Mucosa of gallbladder (tissue), 1 donor: ENCODE results near the gene INHBC. TPM values are rescaled to one million over a fixed set of nuclear protein-coding genes. Genes with fewer than 3 reads are reported as not detected.

ENCODE experiments used
- DNase-seq: peaks from one replicate; pipeline ENCODE4 v3.0.0-alpha.2; 2020; ENCODE audit warnings: low spot score
- total RNA-seq: library from RNA; stranded (reverse); gene quantifications from one replicate; pipeline ENCODE4 v1.2.1, GENCODE V29; 2021
- donor health status: DM: no; HTN: no; CAD: no.

The INHBC gene
- total RNA-seq, 1 donor from 2014 or later, result not detected

DNA sequence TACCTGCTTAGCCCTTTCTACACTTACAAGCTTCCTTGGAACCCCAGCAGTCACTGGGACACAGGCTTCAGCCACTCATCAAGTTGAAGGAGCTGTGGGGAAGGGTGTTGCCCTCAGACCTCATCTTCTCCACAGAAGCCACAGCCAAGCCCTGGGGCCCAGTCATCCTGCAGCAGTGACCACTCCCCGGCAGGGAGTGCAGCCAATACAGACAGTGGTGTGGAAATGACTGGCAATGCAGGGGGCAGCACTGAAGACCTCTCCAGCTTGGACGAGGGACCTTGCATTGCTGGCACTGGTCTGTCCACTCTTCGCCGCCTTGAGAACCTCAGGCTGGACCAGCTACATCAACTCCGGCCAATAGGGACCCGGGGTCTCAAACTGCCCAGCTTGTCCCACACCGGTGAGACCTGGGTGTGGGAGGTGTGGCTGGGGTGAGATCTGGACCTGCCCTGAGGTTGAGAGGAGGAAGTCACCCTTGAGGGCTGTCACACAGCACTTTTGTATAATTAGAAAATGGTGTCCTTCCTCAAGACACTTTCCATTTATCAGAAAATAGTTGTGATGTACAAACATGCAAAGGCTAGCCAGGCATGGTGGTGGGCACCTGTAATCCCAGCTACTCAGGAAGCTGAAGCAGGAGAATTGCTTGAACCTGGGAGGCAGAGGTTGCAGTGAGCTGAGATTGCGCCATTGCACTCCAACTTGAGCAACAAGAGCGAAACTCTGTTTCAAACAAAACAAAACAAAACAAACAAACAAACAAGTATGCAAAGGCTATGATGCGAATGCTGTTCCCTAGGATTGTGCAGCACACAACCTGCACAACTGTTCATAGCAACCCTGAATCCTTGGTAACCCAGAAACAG, 34.9 kb downstream of the INHBC start:
- DNase-seq, result no peak

DNA sequence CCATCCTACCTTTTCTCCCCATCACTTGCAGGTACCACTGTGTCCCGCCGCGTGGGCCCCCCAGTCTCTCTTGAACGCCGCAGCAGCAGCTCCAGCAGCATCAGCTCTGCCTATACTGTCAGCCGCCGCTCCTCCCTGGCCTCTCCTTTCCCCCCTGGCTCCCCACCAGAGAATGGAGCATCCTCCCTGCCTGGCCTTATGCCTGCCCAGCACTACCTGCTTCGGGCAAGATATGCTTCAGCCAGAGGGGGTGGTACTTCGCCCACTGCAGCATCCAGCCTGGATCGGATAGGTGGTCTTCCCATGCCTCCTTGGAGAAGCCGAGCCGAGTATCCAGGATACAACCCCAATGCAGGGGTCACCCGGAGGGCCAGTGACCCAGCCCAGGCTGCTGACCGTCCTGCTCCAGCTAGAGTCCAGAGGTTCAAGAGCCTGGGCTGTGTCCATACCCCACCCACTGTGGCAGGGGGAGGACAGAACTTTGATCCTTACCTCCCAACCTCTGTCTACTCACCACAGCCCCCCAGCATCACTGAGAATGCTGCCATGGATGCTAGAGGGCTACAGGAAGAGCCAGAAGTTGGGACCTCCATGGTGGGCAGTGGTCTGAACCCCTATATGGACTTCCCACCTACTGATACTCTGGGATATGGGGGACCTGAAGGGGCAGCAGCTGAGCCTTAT, 35.8 kb downstream of the INHBC start:
- DNase-seq, result no peak

DNA sequence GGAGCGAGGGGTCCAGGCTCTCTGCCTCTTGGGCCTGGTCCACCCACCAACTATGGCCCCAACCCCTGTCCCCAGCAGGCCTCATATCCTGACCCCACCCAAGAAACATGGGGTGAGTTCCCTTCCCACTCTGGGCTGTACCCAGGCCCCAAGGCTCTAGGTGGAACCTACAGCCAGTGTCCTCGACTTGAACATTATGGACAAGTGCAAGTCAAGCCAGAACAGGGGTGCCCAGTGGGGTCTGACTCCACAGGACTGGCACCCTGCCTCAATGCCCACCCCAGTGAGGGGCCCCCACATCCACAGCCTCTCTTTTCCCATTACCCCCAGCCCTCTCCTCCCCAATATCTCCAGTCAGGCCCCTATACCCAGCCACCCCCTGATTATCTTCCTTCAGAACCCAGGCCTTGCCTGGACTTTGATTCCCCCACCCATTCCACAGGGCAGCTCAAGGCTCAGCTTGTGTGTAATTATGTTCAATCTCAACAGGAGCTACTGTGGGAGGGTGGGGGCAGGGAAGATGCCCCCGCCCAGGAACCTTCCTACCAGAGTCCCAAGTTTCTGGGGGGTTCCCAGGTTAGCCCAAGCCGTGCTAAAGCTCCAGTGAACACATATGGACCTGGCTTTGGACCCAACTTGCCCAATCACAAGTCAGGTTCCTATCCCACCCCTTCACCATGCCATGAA, 36.5 kb downstream of the INHBC start:
- DNase-seq, result no peak

DNA sequence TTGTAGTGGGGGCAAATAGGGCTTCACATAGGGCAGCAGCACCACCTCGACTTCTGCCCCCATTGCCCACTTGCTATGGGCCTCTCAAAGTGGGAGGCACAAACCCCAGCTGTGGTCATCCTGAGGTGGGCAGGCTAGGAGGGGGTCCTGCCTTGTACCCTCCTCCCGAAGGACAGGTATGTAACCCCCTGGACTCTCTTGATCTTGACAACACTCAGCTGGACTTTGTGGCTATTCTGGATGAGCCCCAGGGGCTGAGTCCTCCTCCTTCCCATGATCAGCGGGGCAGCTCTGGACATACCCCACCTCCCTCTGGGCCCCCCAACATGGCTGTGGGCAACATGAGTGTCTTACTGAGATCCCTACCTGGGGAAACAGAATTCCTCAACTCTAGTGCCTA, 37.1 kb downstream of the INHBC start:
- no peak for DNase-seq

DNA sequence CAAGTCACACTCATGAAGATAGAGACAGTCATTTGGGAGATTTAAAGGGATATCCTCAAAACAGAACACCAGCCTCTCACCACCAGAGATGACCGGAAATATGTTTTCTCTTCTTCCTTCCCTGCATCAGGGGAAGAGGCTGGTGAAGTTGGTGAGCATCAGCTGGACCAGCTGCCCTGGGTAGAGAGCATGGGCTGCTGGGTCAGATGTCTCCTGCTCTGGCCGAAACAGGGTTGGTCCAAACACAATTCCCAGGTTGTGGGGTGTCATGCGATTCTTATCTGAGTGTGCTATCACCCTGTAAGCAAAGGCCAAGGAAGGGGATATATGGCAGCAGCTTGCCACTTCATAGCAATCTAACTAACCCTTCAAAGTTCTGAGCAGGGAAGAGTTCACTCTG, 37.8 kb downstream of the INHBC start:
- no peak for DNase-seq

DNA sequence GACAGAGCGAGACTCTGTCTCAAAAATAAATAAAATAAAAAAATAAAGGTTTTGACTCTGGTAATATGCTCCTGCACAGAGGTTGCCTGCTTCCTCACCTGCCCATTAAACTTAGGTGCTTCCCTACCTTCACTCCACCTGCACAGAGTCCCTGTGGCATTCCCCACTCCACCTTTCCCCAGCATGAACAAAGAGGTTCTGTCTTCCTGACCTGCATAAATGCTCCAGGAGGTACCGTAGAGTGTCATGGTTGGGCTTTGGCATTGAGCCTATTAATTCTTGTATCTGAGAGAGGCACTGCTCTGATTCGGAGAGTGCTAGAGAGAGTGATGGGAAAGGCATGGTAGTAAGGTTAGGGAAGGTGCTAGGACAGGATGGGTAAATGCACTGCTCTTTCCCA, 38.8 kb downstream of the INHBC start:
- DNase-seq, result no peak

DNA sequence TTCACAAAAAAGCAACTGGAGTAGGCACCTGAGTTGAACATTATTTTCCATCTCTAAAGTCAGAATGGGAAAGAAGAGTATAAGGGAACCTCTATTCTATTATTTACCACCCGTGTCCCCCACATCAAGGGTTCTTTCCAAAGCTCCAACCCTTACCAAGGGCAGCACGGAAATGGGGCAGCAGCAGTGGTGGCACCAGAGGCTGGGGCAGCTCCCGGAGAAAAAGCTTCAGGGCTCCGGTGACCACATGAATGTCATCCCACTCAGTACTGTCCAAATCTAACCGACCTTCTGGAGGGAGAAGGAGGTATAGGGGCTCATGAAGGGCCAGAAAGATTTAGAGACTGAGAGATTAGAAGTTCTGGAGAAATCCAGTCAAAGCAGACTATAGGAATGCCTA, 39.3 kb downstream of the INHBC start:
- no peak for DNase-seq

DNA sequence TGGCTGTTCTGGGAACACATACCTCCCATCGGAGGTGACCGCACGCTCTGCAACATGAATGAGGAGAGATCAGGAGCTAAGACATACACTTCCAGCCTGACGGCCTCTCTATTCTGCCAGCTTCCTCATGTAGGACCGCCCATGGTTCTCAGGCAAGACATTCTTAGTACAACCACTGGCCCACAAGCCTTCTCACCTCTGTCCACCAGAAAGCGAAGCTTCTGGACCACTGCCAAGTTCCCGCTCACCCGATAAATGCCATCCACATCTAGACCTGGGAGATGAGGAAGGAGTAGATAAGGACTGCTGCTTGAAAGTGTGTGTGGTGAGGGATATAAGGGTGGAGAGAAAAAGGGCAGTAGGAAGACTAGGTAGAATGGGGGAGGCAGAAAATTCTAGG, 39.8 kb downstream of the INHBC start:
- no peak for DNase-seq

DNA sequence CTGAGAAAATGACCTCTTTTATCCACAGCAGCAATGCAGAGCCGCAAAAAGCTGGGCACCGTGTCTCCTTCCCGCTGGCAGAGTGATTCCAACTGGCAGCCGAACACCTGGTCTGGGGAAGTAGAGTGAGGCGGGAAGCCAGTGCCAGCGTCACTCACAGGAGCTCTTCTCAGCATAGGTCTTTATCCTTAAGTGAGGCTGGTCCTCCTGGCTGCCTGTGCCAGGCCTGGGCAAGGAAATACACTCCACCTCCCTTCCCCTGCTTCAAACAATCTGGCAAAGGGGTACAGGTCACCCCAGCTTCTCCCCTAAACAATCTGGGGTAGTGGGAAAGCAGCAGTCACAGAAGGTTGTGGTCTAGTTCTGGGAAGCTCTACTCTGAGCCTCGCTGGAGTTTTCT, 40.3 kb downstream of the INHBC start:
- DNase-seq, result no peak

DNA sequence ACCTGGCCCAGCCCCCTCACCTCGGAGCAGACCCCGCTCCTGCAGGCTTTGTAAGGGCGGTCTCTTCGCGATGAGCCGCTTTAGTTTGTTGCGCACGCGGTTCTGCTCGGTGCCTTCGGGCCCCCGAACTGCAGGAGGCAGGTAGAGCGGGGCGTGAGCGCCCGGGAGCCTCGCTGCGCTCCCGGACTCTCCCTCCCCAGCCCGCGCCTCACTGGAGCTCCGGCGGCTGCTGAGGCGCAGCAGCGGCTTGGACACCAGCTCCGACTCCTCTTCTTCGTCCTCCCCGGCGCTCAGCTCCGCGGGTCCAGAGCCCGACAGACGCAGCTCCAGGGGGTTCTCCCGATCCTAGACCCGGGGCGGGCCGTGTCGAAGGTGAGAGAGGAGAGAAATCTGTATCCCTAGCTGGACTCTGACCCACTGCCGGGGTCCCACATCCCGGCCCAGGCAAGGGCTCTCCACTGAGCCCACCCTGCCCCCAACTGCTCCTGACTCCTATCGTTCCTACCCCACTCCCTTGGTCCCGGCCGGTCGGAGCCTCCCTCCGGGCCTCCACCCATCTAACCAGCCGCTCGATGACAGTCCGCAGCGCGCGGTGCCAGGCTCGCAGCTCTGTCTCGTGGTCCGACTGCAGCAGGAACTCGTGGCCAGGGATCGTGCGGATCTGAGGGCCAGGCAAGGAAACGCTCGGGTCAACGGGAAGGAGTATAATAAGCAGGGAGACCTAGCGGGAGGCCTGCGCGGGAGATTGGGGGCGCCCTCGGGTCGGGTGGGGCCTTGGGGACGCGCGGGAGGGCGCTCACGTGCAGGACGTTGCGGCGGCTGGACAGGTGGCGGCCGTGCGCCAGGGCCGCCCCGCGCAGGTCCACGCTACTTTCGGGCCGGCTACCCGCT, 40.9 kb downstream of the INHBC start:
- no peak for DNase-seq

DNA sequence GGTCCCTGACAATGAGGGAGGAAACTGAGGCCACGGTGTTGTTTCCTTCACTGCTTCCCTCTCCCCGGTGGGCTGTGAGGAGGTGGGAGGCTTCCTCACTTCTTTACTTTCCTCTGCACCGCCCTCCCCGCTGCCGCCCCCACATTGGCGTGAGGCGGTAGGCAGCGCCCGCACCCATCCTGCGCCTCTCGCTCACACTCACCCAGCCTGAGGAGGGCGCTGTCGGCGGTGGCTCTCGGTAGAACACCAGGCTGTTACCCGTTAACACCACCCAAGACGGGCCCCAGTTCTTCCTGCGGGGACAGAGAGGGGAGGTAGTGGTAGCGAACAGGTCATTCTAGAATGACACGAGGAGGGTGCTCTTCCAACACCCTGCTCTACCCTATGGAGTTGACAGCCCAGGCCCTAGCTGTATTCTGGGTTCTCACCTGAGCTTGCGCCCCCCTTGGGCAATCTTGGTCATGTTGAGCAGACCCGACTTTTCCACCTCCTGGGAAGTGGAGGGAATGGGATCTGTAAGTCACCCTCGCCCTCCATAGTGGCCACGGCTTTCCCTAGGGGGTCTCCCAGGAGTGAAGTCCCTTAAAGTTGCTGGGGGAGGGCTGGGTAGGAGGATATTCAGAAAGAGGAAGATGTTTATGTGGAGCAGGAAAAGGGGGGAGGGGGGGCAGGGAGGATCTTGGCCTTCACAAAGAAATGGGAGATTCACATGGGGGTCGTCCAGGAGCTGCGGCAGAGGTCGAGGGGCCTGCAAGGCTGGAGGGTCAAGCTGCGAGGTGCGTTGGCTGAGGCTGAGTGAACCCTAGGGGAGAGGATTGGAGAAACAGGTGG, 41.8 kb downstream of the INHBC start:
- no peak for DNase-seq

DNA sequence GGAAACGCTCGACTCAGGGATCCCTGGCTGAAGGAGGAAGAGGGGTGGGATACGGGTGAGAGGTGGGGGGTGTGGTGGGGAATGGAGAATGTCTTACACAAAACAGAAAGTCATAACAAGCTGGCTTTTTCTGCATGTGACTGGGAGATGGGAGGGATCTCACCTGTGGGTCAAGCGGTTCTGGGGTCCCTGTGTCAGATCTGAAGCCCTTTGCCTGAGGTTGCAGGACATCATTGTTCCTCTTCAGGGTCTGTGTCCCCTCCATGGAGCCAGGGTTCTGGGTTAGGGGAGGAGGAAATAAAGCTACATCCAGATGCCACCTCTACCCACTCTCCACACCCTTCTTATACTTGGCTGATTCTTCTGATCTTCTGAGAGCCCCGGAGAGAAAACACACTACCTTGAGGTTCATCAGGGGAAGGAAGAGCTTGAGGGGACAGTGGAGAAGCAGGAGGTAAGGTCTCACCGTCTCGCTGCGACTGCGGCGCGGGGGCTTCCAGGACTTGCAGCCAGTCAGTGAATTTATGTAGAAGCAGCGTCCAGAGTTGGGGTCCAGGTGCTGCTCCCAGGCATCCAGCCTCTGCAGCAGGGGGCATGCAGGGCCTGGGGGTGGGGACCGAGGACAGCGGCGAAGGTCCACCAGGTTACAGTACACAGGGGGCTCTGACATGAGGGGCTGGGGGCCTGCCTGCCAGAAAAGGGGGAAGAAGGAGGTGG, 42.6 kb downstream of the INHBC start:
- DNase-seq, result no peak

DNA sequence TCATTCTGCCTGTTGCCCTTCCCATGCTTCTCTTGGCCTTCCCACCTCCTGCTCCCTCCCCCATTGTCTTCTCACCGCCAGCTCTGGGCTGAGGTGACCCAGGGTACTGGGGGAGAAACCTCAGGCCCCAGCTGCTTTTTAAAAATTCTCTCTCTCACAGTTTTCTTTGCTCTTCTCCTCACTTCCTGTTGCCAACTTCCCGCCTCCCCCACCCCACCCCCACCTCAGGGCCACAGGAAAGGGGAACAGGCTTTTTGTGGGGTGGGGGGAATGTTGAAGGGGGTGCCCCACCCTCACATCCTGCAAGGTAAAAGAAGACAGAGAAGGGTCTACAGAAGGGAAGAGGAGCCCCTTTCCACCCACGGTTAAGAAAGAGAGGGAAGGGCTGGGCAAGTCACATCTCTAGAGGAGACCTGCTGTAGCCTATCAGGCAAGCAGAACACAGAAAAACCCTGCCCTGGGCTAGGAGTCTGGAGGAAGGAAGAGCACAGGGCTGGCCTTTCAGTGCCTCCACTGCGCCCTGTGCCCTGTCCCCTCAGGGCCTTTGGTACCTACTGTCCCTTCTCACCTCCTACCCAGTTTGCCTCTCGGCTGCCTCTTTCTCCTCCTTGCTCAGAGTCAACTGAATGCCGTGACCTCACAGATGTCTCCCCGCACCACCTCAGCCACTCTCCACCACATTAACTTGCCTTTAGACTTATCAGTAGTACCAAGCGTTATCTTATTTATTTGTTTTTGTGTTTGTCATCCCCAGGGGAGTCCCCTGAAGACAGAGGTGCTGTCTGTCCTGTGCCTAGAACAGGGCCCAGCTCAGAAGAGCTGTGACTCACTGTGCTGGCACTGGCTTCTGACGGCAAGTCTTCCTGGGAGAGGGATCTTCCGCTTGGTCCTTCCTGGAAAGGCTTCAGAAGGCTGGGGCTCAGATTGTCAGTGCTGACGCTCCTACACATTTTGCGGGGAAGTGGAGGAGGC, 43.4 kb downstream of the INHBC start:
- DNase-seq, result no peak

DNA sequence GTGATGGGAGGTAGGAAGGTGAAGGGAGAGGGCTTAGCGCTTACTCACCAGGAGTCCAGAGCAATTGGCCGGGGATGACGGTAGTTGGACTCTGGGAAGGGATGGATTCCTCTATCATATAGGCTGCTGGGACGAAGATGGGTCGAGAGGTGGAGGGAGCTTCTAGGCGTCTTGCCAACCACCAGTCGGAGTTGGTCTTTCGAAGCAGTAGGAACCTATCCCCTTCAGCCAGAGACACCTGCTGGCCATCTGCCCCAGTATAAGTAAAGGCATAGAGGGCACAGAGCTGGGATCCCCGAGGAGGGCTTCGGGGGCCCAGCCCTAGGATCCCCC, 44.4 kb downstream of the INHBC start:
- no peak for DNase-seq

DNA sequence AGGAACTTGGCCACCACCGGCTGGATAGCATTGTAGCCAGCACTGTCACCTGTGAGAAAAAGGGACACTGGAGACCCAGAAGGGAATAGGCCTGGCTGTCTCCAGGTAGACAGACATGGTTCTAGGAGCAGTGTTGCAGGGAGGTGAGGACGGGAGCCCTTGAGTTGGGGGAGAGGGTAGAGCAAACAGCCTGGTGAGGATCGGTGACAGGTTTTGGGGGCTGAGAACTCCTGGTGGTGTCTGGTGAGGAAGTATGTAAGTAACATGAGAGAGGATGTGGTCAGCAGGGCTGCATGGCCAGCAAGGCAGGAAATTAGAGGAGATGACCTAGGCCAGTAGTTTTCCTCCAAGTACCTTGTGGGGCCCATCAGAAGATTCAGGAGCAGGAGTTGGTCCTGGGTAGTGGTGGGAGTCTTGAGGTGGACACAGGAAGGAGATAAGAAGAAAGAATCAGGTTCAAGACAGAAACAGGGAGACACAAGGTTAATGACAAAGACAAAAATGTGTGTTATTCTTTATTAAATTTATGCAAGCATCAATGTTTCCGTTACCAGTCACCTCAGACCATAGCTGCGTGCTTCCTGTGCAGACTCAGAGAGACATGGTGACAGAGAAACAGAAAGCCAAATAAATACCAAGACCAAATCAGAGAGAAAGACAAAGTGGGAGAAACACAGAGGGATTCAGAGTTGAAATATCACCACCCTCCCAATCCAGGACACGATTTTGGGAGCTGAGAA, 45.0 kb downstream of the INHBC start, which contains the start of gene ARHGAP9:
Gene ARHGAP9 (minus strand): TSS at position 491 of the 740 bp plus-strand sequence. CDS start 460 bp downstream, at position 31.
- DNase-seq, result no peak

DNA sequence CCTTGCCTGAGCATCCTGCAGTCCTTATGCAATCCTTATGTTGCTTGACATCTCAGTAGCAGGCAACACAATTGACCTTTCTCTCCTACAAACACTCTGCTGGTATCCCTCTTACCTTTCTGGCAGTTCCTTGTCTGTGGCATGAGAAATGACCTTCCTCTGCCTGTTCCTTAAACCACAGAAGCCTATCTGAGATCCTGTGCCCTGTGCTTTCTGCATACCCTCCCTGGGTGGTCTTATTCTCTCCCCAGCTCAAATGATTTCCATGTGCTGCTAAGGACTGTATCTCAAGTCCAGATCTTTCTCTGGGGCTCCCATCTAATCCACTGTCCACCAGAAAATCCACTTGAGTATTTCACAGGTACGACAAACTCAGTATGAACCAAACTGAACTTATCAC, 47.1 kb downstream of the INHBC start:
- DNase-seq, result no peak

DNA sequence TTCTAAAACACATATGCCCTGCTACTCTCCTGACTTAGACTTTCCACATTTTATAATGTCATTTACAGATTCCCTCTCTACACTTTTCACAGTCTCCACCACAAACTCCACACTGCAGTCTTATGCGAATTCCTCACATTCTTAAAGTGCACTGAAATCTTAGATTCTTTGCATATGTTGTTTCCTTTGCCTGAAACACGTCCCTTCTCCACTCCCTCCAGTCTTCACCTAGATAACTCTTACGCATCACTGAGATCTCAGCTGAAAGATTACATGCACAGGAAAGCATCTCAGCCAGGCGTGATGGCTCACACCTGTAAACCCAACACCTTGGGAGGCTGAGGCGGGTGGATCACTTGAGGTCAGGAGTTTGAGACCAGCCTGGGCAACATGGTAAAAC, 48.9 kb downstream of the INHBC start:
- no peak for DNase-seq

DNA sequence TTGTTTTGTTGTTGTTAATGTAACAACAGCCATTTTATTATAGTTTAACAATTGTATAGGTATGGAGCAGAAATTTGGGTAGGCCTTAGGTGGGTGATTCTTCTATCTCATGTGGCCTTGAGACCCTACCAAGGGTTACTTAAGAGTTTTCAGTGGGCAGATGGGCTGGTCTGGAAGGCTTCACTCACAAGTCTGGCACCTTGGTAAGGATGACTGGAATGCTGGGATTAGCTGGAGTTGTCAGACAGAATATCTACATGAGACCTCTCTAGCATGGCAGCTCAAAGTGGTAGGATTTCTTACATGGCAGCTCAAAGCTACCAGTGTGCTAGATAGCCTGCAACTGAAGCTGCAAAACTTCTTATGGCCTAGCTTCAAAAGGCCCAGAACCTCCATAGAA, 51.1 kb downstream of the INHBC start:
- no peak for DNase-seq
